B cell (primary cell): ENCODE results near the gene FAM234A. TPM values are rescaled to one million over a fixed set of nuclear protein-coding genes. Genes with fewer than 3 reads are reported as not detected.

Experiments
- ATAC-seq: fragments of 200-7000 bp; cut with Tn5 transposase; one replicate; pipeline ENCODE4 v1.10.0; 2021; ENCODE audit warnings: low read depth, mild to moderate bottlenecking, moderate number of reproducible peaks, moderate library complexity
- CTCF ChIA-PET: fragments of 350-600 bp; sonication (Branson Sonifier 250); formaldehyde crosslinking; loops from one replicate; lab custom pipeline; 2021; ENCODE audit warnings: antibody characterized with exemption, inconsistent platforms; lab: Charles Lee
- POLR2A ChIA-PET: fragments of 350-600 bp; sonication (Branson Sonifier 250); formaldehyde crosslinking; loops from one replicate; lab custom pipeline; 2021; ENCODE audit warnings: antibody characterized with exemption; lab: Charles Lee
- DNase-seq: peaks from one replicate; pipeline ENCODE4 v3.0.0; 2013
- H2AFZ ChIP-seq: 2 replicates; pipeline ENCODE4 v1.6.1; 2012; ENCODE audit warnings: mild to moderate bottlenecking, low read depth, low read length; ENCODE audit not compliant: insufficient read depth, poor library complexity, severe bottlenecking
- H3K27ac ChIP-seq, 2 donors: 1 replicate in 1 of 2; 2 replicates in 1 of 2; pipeline ENCODE4 v1.5.1; 2012 to 2013; ENCODE audit warnings: low read length in 2 of 2, mild to moderate bottlenecking in 2 of 2, moderate library complexity in 1 of 2
- H3K27me3 ChIP-seq, 4 experiments: fragments of 200-600 bp in 1 of 4; sonication (generic) in 1 of 4; replicated peaks in 1 of 4; 1 replicate in 2 of 4; 2 replicates in 2 of 4; pipeline versions ENCODE4 v1.6.1 to v1.7.0; 2013 to 2016; ENCODE audit warnings: low read length in 3 of 4, mild to moderate bottlenecking in 2 of 4, mixed read lengths in 1 of 4, moderate library complexity in 1 of 4; ENCODE audit not compliant: insufficient read depth in 4 of 4, control insufficient read depth in 3 of 4; ENCODE audit errors: control extremely low read depth in 1 of 4
- H3K36me3 ChIP-seq, 2 experiments: replicated peaks in 1 of 2; 1 replicate in 1 of 2; 2 replicates in 1 of 2; pipeline versions ENCODE4 v1.6.1 to v1.7.1; 2013; ENCODE audit warnings: low read length in 1 of 2; ENCODE audit not compliant: insufficient read depth in 2 of 2, control insufficient read depth in 1 of 2; ENCODE audit errors: control extremely low read depth in 1 of 2, extremely low read depth in 1 of 2
- H3K4me1 ChIP-seq, 2 donors: fragments of 200-600 bp in 1 of 2; sonication (generic) in 1 of 2; 1 replicate in 1 of 2; 2 replicates in 1 of 2; pipeline versions ENCODE4 v1.5.1 to v1.6.1; 2013 to 2017; ENCODE audit warnings: low read length in 2 of 2; ENCODE audit not compliant: control insufficient read depth in 2 of 2, insufficient read depth in 2 of 2
- H3K4me2 ChIP-seq: replicated peaks from 2 replicates; pipeline ENCODE3; 2012; ENCODE audit warnings: mild to moderate bottlenecking, low read depth, low read length; ENCODE audit not compliant: poor library complexity, severe bottlenecking
- H3K4me3 ChIP-seq, 5 experiments: fragments of 200-600 bp in 1 of 5; sonication (generic) in 1 of 5; 1 replicate in 3 of 5; 2 replicates in 2 of 5; pipeline versions ENCODE4 v1.5.1 to v1.7.0; 2011 to 2016; ENCODE audit warnings: low read length in 4 of 5, mild to moderate bottlenecking in 4 of 5, low read depth in 2 of 5, control low read depth in 1 of 5, moderate library complexity in 1 of 5; ENCODE audit not compliant: insufficient read depth in 1 of 5; ENCODE audit errors: control extremely low read depth in 1 of 5, extremely low read depth in 1 of 5
- H3K79me2 ChIP-seq: fragments of 200-600 bp; sonication (generic); one replicate; pipeline ENCODE4 v1.6.0; 2016; ENCODE audit warnings: low read length; ENCODE audit not compliant: control insufficient read depth, insufficient read depth
- H3K9ac ChIP-seq: fragments of 200-600 bp; sonication (generic); 2 replicates; pipeline ENCODE4 v1.6.1; 2017; ENCODE audit warnings: mild to moderate bottlenecking, low read length, moderate library complexity
- H3K9me3 ChIP-seq, 3 donors: one replicate each; pipeline versions ENCODE4 v1.6.1 to v1.7.1; 2013; ENCODE audit warnings: low read length in 2 of 3; ENCODE audit not compliant: control insufficient read depth in 2 of 3, insufficient read depth in 1 of 3; ENCODE audit errors: control extremely low read depth in 1 of 3
- H4K20me1 ChIP-seq: 2 replicates; pipeline ENCODE4 v1.6.0; 2012; ENCODE audit warnings: mild to moderate bottlenecking, low read length; ENCODE audit not compliant: insufficient read depth, control insufficient read depth, poor library complexity, severe bottlenecking
- H3K27ac Mint-ChIP-seq: one replicate; pipeline ENCODE4 v1.8.0; 2021; ENCODE audit warnings: mixed read lengths
- H3K27me3 Mint-ChIP-seq: one replicate; pipeline ENCODE4 v1.8.0; 2021; ENCODE audit warnings: mixed read lengths
- H3K4me1 Mint-ChIP-seq: one replicate; pipeline ENCODE4 v1.8.0; 2021; ENCODE audit warnings: mixed read lengths
- H3K4me3 Mint-ChIP-seq: one replicate; pipeline ENCODE4 v1.8.0; 2021; ENCODE audit warnings: mixed read lengths
- H3K9me3 Mint-ChIP-seq: one replicate; pipeline ENCODE4 v1.8.0; 2022; ENCODE audit warnings: mixed read lengths; ENCODE audit not compliant: insufficient read depth
- EZH2 ChIP-seq: IDR thresholded peaks from 2 replicates; pipeline ENCODE4 v1.6.1; 2012; ENCODE audit warnings: borderline replicate concordance, low read depth, mild to moderate bottlenecking, moderate library complexity, low read length; ENCODE audit not compliant: insufficient read depth, poor library complexity, severe bottlenecking
- WGBS: methylation state at CpG from one replicate; pipeline ENCODE4 v1.1.5; 2013; ENCODE audit warnings: missing lambda C conversion rate; ENCODE audit not compliant: insufficient coverage; 5-methylcytosine and 5-hydroxymethylcytosine counted together
- intact Hi-C: fragments of 100-400 bp; cut with micrococcal nuclease; formaldehyde crosslinking; loops from one replicate; pipeline ENCODE4 v1.10.0; 2022
- polyA plus RNA-seq: library from polyadenylated mRNA; depleted of rRNA; stranded (reverse); fragments of >200 nt; gene quantifications from 2 replicates; pipeline ENCODE4 v1.2.3, GENCODE V29; 2012
- total RNA-seq, 2 donors: library from RNA; stranded (reverse); fragments of 120-200 nt in 1 of 2; gene quantifications; 1 replicate in 1 of 2; 2 replicates in 1 of 2; pipeline versions ENCODE4 v1.2.3 to v1.2.4, GENCODE V29; 2013 to 2022
- TF ChIP-seq, protein P1 (sequence below): fragments of 200-600 bp; IDR thresholded peaks from one replicate; pipeline ENCODE4 v1.8.0; 2022; ENCODE audit warnings: antibody characterized with exemption, mild to moderate bottlenecking

FAM234A gene
- total and polyA plus RNA-seq, 2 donors (not counting 1 experiment from before 2014, with no cell fraction given), result 35.1 to 42.9 TPM

DNA sequence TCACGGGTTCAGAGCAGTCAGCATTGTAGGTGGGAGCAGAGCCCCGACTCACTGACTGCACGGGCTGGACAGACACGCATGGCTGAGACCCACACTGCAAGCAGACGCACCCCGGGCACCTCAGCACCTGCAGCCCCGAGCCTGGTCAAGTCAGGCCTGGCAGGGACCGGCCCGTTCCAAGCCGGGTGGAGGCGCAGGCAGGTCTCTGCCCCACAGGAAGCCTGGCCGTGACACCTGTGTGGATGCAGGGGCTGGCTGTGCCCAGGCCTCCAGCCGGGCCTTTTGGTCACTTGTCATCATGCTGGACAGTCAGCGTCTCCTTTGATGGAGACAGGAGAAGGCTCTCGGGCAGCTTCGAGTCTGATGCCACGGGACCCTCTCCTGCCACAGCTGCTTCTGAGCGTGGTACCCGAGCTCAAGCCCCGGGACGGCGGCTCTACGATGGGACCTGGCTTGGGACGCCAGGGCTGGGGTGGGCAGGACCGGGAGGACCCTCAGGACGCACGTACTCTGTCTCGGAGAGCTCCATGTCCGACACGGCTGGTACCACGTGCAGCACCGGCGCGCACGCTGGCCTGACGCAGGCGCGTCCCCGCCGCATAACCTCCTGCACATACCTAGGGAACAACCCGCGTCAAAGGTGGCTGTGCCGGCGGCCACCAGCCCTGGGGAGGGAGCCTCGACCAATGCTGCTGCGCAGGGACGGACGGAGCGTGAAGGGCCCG lies 56.2 kb downstream of the FAM234A start:
- WGBS, result 97% methylated on average over 50 of the region's 50 CpGs
- H3K4me2 ChIP-seq, result no peak overlapping the region
- H3K27ac ChIP-seq, result no peak overlapping the region
- no peak for ATAC-seq
- Mint-ChIP-seq H3K4me3 (no peak overlapping the region), H3K27ac (no peak overlapping the region), H3K27me3 (no peaks in the 10 kb centered on the region), H3K4me1 (no peaks in the 10 kb centered on the region), H3K9me3 (no peaks in the 10 kb centered on the region)
- no peak for TF ChIP-seq EZH2
- TF ChIP-seq, protein P1, sequence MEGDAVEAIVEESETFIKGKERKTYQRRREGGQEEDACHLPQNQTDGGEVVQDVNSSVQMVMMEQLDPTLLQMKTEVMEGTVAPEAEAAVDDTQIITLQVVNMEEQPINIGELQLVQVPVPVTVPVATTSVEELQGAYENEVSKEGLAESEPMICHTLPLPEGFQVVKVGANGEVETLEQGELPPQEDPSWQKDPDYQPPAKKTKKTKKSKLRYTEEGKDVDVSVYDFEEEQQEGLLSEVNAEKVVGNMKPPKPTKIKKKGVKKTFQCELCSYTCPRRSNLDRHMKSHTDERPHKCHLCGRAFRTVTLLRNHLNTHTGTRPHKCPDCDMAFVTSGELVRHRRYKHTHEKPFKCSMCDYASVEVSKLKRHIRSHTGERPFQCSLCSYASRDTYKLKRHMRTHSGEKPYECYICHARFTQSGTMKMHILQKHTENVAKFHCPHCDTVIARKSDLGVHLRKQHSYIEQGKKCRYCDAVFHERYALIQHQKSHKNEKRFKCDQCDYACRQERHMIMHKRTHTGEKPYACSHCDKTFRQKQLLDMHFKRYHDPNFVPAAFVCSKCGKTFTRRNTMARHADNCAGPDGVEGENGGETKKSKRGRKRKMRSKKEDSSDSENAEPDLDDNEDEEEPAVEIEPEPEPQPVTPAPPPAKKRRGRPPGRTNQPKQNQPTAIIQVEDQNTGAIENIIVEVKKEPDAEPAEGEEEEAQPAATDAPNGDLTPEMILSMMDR, result no peak
- peaks cover 0 to 6% (median 0%) of the 10 kb centered on the region in 3 donors for H3K9me3 ChIP-seq
- no peaks in the 10 kb centered on the region for H3K4me1 ChIP-seq
- no peak overlapping the region for H2AFZ ChIP-seq
- H4K20me1 ChIP-seq, result peaks cover 8% of the 10 kb centered on the region
- no peaks in the 10 kb centered on the region for H3K79me2 ChIP-seq
- no peak overlapping the region for H3K4me3 ChIP-seq
- peaks cover 0 to 44% of the 10 kb centered on the region in 2 experiments for H3K36me3 ChIP-seq
- intact Hi-C loops, result no loop called here
- no peak overlapping the region for H3K9ac ChIP-seq
- no peak for DNase-seq
- ChIA-PET CTCF (no interaction called here), POLR2A (no interaction called here)
- H3K27me3 ChIP-seq, result no peaks in the 10 kb centered on the region

DNA sequence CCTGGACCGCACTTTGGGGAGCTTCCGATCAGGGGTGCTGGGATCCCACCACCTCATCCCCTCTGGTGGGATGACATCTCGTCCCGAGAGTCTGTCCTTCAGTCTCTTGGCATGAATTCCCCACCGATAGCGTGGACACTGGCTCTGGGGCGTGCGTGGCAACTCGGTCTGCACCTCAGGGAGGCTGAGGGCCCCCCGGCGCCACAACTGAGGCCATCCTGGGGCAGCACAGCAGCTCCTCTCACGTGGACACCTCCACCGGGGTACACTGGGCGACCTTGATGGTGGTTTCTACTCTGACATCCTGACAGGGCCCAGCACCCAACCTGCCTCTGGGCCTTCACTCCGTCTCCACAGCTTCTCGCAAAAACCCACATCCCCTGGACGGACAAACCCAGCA lies 56.9 kb downstream of the FAM234A start:
- no peak for DNase-seq
- H3K36me3 ChIP-seq, result peaks cover 0 to 50% of the 10 kb centered on the region in 2 experiments

More for the DNA sequence above, 56.9 kb downstream of the FAM234A start:
- H3K4me1 Mint-ChIP-seq, result no peaks in the 10 kb centered on the region
- CTCF ChIA-PET, result no interaction called here
- Histone ChIP-seq H3K79me2 (no peaks in the 10 kb centered on the region), H3K27ac (no peak overlapping the region), H3K4me1 (no peaks in the 10 kb centered on the region), H2AFZ (no peak overlapping the region), H3K4me3 (no peak overlapping the region), H3K9me3 (peaks cover 0 to 2% (median 0%) of the 10 kb centered on the region in 3 donors), H3K9ac (no peak overlapping the region), H4K20me1 (peaks cover 8% of the 10 kb centered on the region), H3K27me3 (no peaks in the 10 kb centered on the region), H3K4me2 (no peak overlapping the region)
- intact Hi-C loops, result no loop called here
- H3K27ac Mint-ChIP-seq, result no peak overlapping the region
- no peaks in the 10 kb centered on the region for H3K9me3 Mint-ChIP-seq
- ATAC-seq, result no peak
- no peak overlapping the region for H3K4me3 Mint-ChIP-seq
- 96% methylated on average over 17 of the region's 17 CpGs for WGBS
- no peaks in the 10 kb centered on the region for H3K27me3 Mint-ChIP-seq
- no peak for TF ChIP-seq EZH2
- TF ChIP-seq, protein P1, result no peak
- POLR2A ChIA-PET, result no interaction called here
